Stimulated activated CD8-positive, alpha-beta memory T cell treated with anti-CD3 and anti-CD28 coated beads, Interleukin-4, amount 100 ng/mL, for 1 hour (primary cell): Measurements from ENCODE around the gene GLS.
"Not testable (repeated sequence)": the region's sequence is repeated elsewhere in the genome, so short reads cannot be mapped to it uniquely, and the experiment has no call there.

Experiments
- DNase-seq, 2 donors: peaks; one replicate each; pipeline ENCODE4 v3.0.0-alpha.2; 2020; ENCODE audit warnings: low read depth in 2 of 2, low spot score in 1 of 2

The GLS gene

DNA sequence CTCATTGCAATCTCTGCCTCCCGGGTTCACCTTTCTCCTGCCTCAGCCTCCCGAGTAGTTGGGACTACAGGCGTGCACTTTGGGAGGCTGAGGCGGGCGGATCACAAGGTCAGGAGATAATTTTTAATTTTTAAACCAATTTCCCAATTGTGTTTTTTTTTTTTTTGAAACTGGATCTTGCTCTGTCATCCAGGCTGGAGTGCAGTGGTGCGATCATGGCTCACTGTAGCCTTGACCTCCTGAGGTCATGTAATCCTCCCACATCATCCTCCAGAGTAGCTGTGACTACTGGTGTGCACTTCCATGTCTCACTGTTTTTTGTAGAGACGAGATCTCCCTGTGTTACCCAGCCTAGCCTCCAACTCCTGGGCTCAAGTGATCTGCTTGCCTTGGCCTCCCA, 49.3 kb downstream of the GLS start:
- no peak for DNase-seq

DNA sequence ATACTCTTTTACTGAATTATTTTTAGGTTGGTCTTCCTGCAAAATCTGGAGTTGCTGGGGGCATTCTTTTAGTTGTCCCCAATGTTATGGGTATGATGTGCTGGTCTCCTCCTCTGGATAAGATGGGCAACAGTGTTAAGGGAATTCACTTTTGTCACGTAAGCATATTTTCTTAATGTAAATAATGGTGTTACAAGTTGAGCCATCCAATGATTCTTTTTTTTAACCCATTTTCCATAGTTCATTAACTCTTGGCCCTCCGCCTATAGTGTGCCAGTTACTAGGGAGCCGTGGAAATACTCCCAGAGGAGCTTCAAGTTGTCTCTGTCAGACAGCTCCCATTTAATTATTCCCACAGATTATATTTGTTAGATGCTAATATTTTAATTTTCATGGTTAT, 49.8 kb downstream of the GLS start:
- no peak for DNase-seq

DNA sequence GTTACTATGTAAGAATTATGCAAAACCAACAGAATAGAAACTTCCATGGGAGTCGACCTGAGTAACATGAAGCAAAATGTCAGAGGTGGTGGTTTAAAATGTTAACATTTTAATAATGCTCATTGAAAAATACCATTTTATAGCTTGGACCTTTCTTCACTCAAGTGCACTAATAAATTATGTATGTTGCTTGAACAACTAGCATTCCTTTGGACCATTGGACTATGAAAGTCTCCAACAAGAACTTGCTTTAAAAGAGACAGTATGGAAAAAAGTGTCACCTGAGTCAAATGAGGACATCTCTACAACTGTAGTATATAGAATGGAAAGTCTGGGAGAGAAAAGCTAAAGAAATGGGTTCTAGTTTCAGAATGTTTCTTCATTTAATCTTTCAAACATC, 51.9 kb downstream of the GLS start:
- no peak for DNase-seq

DNA sequence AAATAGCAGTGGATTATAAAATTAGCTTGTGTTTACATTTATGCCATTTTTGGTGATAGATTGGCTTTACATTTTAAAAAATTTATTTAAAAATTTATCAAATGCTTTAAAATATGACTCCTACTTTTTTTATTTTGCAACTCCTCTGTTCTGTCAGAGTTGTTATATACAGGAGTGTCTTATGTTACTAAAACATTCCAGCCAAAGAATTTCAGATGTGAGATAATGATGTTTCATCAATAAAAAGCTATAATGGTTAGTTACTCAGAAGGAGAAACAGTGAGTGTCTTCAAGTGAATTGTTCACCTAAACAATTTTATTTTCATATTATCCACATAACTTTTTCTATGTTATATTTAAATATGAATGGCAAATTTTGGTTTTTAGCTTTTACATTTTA, 52.7 kb downstream of the GLS start:
- DNase-seq = no peak

DNA sequence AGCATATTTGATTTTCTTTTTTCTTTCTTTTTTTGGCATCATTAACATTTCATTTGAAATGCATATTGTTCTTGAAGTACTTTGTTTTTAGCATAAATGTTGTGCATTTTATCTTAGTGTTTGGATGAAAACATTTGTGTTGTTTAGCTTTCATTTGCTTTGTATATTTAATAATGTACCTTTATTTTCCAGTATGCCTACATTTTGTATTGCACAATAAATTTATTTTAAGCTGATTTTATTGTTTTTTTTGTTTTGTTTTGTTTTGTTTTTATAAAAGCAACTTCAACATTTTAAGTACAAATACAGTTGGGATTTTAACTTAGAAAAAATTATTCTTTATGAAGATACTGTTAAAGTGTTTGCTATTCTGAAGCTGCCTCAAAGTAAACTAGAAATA, 54.4 kb downstream of the GLS start:
- no peak for DNase-seq

DNA sequence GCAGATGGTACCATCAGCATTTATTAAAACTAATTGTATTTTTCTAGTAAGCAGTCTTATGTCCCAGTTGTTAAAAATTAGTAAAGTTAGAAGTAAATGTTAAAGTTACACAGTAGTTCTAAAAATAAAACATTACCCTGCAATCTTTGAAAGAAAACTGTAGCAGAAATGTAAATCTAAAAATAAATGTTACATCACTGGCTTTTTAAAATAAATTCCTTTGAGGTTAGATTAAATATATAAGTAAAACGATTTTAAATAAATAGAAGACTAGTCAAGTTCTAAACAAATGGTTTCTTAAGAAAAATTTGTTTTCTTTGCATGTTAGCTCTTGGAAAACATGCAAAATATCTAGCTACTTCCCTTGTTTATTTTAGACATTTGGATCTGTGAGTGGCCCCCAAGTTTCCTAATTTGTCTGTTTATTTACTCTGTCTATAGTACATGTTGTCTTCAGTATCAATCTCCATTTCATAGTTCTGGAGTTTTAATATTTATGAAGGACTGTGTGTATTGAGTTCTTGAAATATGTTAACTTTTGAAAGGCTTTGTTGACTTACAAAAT, 58.2 kb downstream of the GLS start:
- no peak for DNase-seq

DNA sequence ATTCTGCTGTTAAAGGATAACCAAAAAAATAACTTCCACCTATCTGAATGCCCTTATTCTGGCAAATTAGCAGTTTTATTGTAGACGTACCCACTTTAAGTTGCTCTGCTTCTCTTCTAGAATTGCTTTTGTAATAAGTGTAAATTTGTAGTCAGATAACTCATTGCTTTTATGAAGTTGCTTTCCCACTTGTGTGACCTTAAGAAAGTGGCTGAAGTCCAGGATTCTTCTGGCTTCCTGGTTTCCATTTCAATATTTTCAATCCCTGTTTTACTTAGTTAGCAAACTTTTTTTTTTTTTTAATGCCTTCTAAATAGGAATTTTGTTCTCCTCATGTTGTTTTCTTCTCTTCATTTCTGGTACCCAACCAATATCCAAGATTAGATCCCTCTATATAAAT, 59.8 kb downstream of the GLS start:
- DNase-seq = no peak

DNA sequence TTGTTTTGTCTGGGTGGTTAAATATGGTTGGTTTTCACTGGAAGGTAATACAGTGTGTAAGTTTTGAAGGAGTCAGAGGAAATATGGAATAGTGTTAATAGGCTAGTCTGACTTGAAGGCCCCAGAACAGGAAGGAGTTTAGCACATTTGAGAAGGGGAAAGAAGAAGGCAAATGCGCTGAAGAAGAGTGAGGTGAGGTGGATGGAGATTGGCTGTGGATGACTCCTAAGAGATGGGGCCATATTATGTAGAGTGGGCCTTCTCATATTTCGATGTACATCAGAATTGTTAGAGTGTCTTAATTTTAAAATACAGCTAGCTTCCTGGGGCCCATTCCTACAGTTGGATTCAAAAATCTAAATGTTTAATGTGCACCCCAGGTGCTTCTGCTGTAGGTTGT, 61.0 kb downstream of the GLS start:
- DNase-seq = no peak

DNA sequence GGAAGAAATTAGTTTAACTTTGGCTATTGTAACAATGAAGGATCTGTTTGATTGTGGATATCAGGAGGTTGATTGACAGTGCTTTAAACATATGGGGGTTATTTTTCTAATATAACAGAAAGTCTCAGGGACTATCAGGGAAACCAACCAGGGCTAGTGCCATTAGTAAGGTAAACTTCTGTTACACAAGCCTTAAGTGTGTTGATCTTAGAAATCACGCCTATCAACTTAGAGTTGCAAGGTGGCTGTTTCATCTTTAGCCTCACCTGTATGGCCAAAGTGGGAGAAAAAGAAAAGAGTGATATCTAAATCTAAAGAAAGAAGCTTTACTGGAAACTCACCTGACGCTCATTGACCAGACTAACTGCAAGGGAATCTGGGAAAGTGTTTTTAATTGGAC, 62.1 kb downstream of the GLS start:
- no peak for DNase-seq

DNA sequence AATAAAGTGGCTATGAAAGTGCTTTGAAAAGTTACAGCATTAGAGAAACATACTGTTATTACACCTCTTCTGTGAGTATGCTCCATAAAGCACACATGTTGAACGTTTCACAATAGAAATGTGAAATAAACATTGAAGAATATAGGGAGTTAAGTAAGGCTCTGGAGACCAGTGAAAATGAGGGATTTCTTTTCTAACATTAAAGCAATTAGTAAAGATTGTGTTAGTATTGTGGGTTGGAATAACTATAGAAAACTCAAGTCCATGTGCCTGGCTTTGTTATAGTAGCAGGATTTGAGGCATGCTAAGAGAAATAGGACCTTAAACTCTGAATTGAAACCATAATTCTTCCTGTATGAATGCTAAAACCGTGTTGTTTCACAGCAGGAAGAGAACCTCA, 63.1 kb downstream of the GLS start:
- no peak for DNase-seq

DNA sequence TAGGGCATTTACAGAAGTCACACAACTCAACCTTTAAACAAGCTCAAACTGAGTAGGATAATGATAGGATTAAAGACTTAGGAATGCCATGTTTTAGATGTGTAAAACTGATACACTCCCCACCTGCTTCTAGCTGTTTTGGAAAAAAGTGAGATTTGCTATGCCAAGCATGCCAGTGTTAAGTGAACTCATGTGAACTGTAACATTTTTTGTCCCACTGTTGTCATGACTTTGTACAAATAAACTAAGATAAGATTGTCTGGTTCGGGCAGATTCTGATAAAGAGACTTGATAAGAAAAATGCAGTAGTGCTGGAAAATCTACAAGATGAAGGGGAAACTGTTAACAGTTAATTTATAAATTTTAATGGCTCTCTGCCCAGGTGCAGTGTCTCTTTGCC, 66.5 kb downstream of the GLS start:
- no peak for DNase-seq

DNA sequence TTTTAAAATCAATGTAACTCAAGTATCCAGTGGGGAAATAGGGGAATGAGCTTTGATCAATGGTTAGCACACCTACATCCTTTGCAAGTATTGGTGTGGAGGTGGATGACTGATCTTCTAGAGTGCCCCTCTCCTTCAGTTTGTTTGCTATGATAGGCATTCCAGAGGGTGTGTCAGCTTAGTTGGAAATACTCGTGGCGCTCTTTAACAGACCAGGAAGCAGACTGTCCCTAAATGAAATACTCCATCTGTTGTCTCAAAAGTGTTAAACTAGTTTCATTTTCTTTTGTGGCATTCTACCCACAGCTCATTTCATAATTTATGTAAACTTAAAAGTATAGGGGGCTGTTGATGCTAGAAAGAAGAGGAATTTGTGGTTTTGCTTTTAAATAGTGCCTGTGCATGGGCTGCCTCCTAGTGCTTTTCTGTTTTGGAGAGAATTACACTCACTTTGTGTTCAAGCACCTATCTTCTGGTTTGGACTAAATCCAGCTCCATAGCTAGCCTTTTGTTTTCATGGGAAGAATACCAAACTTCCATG, 67.2 kb downstream of the GLS start:
- DNase-seq = no peak

DNA sequence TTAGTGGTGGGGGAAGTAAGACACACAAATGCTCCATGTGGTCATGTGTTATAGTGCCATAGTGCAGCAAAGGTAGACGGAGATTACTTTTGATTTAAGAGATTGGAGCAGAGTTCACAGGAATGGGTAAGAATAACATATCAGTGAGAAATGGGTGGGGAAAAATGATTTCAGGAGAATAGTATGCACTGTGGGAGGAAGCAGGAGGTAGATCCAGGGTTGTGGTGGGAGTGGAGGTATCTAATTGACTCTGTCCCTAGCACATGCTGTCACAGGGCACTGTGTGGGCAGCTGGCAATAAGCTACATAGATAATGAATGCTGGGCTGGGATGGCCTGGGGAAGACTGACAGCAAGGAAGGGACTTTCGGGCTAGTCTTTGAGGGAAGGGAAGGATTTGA, 68.0 kb downstream of the GLS start:
- DNase-seq = no peak

DNA sequence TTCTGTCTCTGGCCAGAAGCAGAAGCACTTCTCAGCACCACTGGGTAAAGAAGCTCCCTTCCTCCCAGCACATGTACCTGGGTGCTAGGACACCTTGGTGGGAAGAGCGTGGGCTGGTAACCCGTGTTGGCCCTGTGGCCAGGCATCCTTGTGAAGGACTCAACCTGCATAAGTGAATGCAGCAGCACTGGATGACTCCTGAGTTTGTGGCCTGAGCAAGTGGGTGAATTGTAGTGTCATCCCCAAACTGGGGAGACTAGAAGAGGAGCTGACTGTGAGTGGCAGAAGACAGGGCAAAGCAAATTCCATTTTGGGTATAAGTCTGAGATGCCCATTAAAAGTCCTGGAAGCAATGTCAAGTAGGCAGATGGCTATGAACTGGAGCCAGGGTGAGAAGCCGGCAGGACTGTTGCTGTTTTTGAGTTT, 70.0 kb downstream of the GLS start:
- DNase-seq = no peak

DNA sequence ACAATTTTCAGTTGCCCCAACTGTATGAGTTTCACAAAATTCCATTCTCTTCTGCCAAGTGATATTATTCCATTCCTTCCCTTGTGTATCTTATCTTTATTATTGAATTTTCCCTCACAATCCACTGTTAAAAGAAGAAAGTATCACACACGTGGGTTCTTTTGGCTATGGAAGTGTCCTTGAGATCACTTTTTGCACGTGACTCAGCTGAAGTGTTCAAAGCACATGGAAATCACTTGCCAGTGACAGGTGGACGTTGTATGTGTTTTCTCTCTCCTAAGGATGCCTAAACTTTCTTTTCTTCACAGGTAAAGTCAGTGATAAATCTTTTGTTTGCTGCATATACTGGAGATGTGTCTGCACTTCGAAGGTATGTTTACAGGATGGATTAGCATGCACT, 72.6 kb downstream of the GLS start:
- no peak for DNase-seq

DNA sequence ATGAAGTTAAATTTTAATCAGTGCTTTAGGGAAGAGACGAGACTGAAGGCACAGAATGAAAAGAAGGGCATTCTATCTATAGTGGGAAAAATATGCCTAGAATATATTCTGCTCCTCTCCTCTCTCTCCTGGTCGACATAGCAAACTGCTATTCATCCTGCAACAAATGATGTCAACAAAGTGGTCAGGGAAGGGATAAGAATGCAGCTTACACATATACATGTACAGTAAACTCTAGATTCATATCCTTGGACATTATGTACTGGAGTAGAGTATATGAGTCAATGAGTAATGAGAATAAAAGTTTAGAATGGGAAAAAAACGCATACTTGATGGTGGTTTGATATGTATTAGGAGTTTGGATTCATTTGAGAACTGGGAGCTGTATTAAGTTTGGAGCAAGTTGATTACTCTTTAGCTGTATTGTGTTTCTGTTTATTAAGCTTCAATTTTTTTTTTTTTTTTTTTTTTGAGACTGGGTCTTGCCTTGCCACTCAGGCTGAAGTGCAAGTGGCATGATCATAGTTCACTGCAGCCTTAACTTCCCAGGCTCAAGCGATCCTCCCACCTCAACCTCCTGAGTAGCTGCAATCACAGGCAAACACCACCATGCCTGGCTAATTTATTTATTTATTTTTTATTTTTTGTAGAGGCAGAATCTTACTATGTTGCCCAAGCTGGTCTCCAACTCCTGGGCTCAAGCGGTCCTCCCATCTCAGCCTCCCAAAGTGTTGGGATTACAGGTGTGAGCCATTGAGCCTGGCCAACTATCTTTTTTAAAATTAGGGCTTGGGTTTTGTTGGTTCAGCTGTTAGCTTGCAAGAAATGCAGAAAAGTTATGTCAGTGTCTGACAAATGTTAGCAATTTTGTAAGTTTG, 79.5 kb downstream of the GLS start:
- DNase-seq = no peak

DNA sequence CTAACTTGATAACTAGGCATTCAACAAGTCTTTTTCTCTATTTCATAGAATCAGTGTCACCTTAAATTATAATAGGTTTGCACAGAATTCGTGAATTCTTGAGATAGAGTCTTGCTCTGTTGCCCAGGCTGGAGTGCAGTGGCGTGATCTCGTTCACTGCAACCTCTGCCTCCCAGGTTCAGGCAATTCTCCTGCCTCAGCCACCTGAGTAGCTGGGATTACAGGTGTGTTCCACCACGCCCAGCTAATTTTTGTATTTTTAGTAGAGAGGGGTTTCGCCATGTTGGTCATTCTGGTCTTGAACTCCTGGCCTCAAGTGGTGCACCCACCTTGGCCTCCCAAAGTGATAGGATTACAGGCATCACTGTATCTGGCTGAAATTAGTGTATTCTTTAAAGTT, 80.5 kb downstream of the GLS start:
- not testable (repeated sequence) for DNase-seq

DNA sequence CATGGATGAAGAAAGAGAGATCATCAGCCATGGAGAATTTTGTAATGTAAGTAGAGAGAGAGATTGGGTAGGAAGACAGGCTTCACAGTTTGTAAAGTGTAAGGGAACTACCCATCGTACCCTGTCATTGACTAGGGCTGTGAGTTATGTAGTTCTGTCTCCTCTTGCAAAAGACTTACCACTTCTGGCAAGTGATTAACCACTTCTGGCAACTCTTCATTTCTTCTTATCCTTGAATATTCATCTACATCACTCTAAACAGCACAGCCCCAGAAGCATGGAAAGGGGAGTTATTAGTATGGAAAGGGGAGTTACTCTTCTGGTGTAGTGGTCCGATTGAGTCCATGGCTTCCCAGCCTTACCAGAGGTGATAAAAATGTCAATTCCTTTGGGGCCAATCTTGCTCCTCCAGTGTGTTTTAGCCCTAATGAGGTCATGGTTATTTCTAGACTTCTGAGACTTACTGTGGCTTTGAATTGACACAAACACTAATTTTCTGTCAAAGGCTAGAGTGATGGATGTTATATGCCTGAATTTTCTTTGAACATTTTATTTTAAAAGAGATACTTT, 81.4 kb downstream of the GLS start:
- DNase-seq = no peak

DNA sequence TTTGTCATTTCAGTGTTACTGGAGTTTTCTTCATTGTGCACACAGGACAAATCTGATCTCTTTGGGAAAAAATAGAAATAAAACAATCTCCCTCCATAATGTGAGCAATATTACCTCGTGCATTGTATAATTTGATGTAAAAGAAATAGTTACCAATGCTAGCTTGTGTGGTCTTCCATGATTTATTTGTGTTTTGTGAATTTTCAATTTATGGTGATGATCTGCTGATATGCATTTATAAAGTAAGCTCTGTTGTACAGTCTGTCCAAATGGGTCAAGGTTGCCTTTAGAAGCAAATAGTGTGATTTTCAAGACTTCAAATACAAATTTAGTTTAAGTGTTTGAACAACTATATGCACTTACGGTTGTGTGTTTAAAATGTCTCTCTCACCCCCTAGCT, 82.5 kb downstream of the GLS start:
- DNase-seq = no peak

DNA sequence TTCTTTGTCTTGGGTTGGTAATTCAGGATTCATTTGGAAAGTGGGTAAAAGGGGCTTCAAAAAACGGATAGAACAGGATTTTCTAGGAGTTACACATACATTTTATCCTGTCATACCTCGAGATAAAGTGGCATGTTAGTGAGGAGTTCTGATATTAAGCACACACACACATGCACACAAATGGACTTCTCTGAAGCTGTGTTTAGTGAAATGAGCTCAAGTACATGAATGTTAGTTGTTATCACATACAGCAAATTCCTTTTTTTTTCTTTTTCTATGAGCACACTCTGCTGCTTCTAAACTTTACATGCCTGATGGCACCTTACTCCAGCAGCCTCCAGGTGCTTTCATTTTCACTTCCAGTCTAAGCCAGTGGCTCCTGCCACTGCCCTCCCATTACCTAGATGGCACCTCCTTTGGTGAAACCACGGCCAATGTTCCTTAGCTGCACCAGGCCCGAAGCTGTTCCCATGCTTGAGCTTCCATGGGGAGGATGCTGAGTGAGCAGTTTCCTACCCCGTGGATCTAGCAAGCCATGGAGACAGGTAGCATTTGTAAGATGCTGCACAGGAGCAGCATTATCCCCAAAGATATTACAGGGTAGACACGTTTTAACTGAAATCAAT, 83.7 kb downstream of the GLS start:
- no peak for DNase-seq

DNA sequence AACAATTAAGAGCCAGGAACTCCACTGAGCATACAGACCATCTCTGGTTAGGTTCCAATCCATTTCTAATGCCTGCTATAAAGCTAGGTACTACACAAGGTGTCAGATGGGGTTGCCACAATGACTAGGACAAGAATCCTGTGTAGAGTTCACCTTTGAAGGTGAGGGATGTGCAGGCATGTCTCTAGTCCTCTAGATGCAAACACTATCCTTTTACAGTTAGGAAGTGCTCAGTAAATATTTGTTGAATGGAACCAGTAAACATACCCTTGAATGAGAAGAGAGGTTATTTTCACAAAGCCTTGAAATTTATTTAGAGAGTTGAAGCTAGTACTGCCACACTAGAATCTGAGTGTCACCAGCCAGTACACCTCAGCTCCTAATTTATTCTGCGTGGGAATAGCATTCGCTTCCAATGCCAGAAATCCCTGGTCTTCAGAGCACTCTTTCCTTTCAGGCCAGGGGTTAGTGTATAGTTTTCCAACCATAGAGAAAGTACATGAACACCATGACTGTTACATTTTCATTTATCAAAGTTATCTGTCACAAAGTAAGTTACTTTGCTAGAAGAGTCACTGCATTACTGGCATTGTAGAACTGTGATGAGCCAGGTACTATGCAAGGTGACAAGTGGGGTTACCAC, 85.1 kb downstream of the GLS start:
- DNase-seq = no peak
